GM18507 (cell line): ENCODE measurements around the gene MYH7B.

Experiments used
- DNase-seq: peaks from one replicate; pipeline ENCODE4 v3.0.0; 2011; ENCODE audit warnings: low read depth; ENCODE audit not compliant: insufficient read length; ENCODE audit errors: extremely low spot score
- FAIRE-seq: peaks from 2 replicates; lab custom pipeline; 2011; peaks lifted over from hg19 to GRCh38; lab: Jason Lieb, UNC

MYH7B gene

GRCh38 chr20:35001596-35002362 lies 46.1 kb downstream of the MYH7B start:
- DNase-seq: no peak
- no peak for FAIRE-seq

GRCh38 chr20:35002426-35003210 lies 47.0 kb downstream of the MYH7B start:
- no peak for FAIRE-seq

DNA sequence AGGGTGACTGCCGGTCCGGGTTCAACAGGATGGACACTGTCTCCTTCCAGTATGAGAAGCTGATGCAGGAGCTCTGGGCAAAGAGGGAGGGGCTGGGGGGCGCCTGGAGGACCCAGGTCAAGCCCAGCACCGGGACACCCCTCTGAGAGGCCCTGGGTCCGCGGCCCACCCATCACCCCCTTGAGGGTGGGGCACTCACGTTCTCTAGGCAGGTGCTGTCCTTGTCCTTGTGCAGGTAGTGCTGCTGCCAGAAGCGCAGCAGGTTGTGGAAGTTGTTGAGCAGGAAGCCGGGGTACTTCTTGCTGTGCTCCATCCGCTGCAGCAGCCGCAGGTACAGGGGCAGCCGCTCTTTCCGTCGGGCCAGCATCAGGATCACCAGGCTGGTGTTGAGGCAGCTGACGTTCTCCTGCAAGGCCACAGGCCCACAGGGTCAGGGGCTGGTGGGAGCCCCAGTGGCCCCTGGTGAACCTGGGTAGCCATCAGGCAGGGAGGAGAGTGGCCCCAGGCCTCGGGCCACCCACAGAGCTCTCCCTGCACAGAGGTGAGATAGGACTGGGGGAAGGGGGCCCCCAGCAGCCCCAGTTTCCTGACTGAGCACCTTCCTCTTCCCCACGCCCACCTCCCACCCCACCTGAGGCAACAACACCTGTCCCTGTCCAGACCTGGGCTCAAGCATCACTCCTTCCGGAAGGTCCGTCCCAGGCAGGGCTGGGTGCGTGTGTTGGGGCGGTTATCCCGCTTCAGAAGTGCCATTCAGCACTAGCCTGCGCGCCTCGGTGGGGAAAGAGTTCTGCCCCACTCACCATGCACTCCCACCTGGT lies 47.8 kb downstream of the MYH7B start:
- FAIRE-seq (no peak), DNase-seq (no peak)

More at GRCh38 chr20:35002426-35003210, 47.0 kb downstream of the MYH7B start:
- no peak for DNase-seq

DNA sequence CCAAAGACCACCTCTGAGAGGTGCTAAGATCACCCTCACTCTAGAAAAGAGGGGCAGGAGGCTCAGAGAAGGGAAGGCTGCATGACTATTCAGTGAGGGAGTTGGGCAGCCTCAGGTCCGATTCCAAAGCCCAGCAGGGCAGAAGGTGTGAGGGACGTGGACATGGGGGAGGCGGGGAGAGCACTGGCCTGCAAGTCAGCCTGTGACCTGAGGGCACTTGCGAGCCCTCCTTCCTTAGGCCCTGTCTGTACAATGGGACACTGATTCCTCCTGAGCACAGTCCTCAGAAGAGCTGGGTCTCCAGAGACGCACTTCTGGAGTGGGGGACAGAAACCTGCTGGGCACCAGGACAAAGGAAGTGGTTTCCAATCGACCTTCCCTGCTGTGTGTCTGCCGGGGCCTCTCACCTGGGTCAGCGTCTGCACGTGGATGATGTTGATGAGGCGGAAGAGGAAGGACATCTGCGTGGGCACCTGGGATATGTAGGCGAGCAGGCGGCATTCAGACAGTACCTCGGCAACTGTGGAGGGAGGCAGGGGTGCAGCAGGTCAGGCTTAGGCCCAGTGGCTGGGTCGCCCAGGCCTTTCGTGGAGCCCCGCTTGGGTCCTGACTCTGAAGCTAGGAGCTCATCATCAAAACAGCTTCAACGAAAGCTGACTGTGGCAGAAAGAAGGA lies 48.5 kb downstream of the MYH7B start:
- no peak for DNase-seq

DNA sequence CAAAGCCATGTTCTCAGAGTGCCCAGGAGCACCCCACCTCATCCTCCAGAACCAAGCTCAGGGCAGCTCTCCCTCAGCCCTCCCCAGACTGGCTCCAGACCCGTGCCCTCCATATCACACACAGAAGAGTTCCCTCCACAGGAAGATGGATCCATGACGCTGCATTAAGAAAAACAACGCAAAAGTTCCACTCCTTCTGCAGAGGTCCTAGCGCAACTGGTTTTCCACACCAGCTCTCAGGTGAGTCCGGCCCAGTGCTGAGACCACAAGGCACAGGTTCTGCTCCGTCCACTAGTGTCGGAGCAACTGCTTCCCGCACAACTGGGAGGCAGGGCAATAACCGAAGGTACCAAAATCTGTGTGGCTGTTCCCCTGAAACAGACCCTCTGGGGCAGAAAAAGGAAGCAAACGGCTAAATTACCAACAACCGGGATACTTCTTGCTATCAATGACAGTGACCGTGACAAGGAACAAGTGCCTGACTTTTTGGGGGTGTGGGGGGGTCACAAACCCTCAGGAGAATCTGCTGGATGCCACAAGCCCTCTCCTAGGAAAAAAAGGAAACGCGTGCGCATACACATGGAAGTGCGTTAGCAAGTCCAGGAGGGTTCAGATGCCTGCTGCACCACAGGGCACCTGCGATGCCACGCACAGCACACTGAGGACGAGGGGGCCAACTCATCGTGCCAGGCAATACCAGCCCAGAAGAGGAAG lies 49.2 kb downstream of the MYH7B start:
- FAIRE-seq: no peak

More for the DNA sequence above, 48.5 kb downstream of the MYH7B start:
- FAIRE-seq: no peak

More for the DNA sequence above, 49.2 kb downstream of the MYH7B start:
- DNase-seq: no peak
